NK-92 (cell line): ENCODE data around the gene ISCA2.
"Not testable (repeated sequence)": the region's sequence is repeated elsewhere in the genome, so short reads cannot be mapped to it uniquely, and the experiment has no call there.

ENCODE experiments used
- DNase-seq: peaks from one replicate; lab custom pipeline; 2025; ENCODE audit not compliant: unreplicated experiment; lab: John Stamatoyannopoulos, UW

The ISCA2 gene

GRCh38 chr14:74526854-74527585 lies 33.5 kb downstream of the ISCA2 start:
- no peak for DNase-seq

- DNase-seq, result no peak
Observed at GRCh38 chr14:74527736-74528280, 34.2 kb downstream of the ISCA2 start.

GRCh38 chr14:74528406-74528805 lies 34.8 kb downstream of the ISCA2 start:
- no peak for DNase-seq

GRCh38 chr14:74528886-74529285 lies 35.3 kb downstream of the ISCA2 start:
- DNase-seq, result no peak

- no peak for DNase-seq
Observed at GRCh38 chr14:74531006-74531405, 37.4 kb downstream of the ISCA2 start.

GRCh38 chr14:74531467-74531866 lies 37.9 kb downstream of the ISCA2 start:
- no peak for DNase-seq

GRCh38 chr14:74532246-74532645 lies 38.7 kb downstream of the ISCA2 start:
- DNase-seq, result no peak

- DNase-seq, result no peak
Observed at GRCh38 chr14:74533576-74533975, 40.0 kb downstream of the ISCA2 start.

- DNase-seq, result no peak
Observed at GRCh38 chr14:74535756-74536325, 42.3 kb downstream of the ISCA2 start.

GRCh38 chr14:74536336-74536735 lies 42.8 kb downstream of the ISCA2 start:
- DNase-seq, result not testable (repeated sequence)

- no peak for DNase-seq
Observed at GRCh38 chr14:74538411-74539391, 45.1 kb downstream of the ISCA2 start.

- DNase-seq, result no peak
Observed at GRCh38 chr14:74539503-74539902, 45.9 kb downstream of the ISCA2 start.

- DNase-seq, result no peak
Observed at GRCh38 chr14:74541225-74541624, 47.7 kb downstream of the ISCA2 start.

GRCh38 chr14:74542056-74542685 lies 48.6 kb downstream of the ISCA2 start:
- no peak for DNase-seq

- DNase-seq, result no peak
Observed at GRCh38 chr14:74543771-74544438, 50.3 kb downstream of the ISCA2 start.

GRCh38 chr14:74545386-74545785 lies 51.8 kb downstream of the ISCA2 start:
- no peak for DNase-seq

GRCh38 chr14:74546416-74546815 lies 52.9 kb downstream of the ISCA2 start:
- DNase-seq, result no peak
